Upper lobe of left lung (tissue), 4 donors: Measurements from ENCODE around the gene CAP2.

Experiments
- CTCF ChIP-seq, 6 experiments: fragments of 450-650 bp in 4 of 6; fragments of 200-600 bp in 2 of 6; sonication (generic) in 2 of 6; IDR thresholded peaks; one replicate each; pipeline ENCODE4 v1.5.1; 2016 to 2019; ENCODE audit warnings: antibody characterized with exemption in 6 of 6
- EP300 ChIP-seq, 4 donors: sonication (generic); formaldehyde crosslinking; IDR thresholded peaks; one replicate each; pipeline ENCODE4 v1.5.1; 2017; ENCODE audit warnings: antibody characterized with exemption in 4 of 4, control low read depth in 2 of 4
- POLR2A ChIP-seq, 4 donors: fragments of 450-650 bp; IDR thresholded peaks; one replicate each; pipeline ENCODE4 v1.5.1; 2016 to 2017; ENCODE audit warnings: antibody characterized with exemption in 4 of 4, mild to moderate bottlenecking in 2 of 4

GRCh38 chr6:17420368-17420767 lies 27.0 kb downstream of the CAP2 start:
- TF ChIP-seq CTCF (IDR thresholded peaks at IDR 0.05) (no peak), POLR2A (IDR thresholded peaks at IDR 0.05) (no peak), EP300 (IDR thresholded peaks at IDR 0.05) (no peak)
